ENCODE results near the gene MCMBP. TPM values are rescaled to one million over a fixed set of nuclear protein-coding genes. Genes with fewer than 3 reads are reported as not detected.

MCMBP gene
- polyA plus RNA-seq, 2 of the 4 experiments (the other 2 are of a cell fraction), result 57.3 to 113 TPM

GRCh38 chr10:119872860-119873681 lies 428 bp upstream of the MCMBP start (continued):
- TF ChIP-seq CHD4 (IDR thresholded peaks at IDR 0.05; ENCODE audit: borderline replicate concordance), result no peak
- no peak for TF ChIP-seq ATOH8 (CRISPR knock-in tag; IDR thresholded peaks at IDR 0.05; ENCODE audit: low read depth)
- no peak for TF ChIP-seq FOSL2 (IDR thresholded peaks at IDR 0.05)
- no peak for TF ChIP-seq FOSL2 (CRISPR knock-in tag; IDR thresholded peaks at IDR 0.05)
- no peak for TF ChIP-seq SMC3 (IDR thresholded peaks at IDR 0.05)
- TF ChIP-seq MAFK (IDR thresholded peaks at IDR 0.05; ENCODE audit: partially characterized antibody), result peak; percentile 100
- 0 out of 2 replicates have a peak, but pooled peaks have one; percentile 50 for TF ChIP-seq RFX5 (IDR thresholded peaks at IDR 0.05)
- TF ChIP-seq PHF8 (IDR thresholded peaks at IDR 0.05; ENCODE audit: borderline replicate concordance, low read depth), result no peak
- TF ChIP-seq, protein P1, sequence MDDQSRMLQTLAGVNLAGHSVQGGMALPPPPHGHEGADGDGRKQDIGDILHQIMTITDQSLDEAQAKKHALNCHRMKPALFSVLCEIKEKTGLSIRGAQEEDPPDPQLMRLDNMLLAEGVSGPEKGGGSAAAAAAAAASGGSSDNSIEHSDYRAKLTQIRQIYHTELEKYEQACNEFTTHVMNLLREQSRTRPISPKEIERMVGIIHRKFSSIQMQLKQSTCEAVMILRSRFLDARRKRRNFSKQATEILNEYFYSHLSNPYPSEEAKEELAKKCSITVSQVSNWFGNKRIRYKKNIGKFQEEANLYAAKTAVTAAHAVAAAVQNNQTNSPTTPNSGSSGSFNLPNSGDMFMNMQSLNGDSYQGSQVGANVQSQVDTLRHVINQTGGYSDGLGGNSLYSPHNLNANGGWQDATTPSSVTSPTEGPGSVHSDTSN (IDR thresholded peaks at IDR 0.05), result peak; percentile 30; the same call in 1 of the 2 replicates
- no peak for TF ChIP-seq RCOR1 (IDR thresholded peaks at IDR 0.05; ENCODE audit: low read depth, low read length)
- TF ChIP-seq HDAC2 (IDR thresholded peaks at IDR 0.05), result no peak
- TF ChIP-seq ZNF302 (CRISPR knock-in tag; IDR thresholded peaks at IDR 0.05), result no peak
- TF ChIP-seq, protein P2, sequence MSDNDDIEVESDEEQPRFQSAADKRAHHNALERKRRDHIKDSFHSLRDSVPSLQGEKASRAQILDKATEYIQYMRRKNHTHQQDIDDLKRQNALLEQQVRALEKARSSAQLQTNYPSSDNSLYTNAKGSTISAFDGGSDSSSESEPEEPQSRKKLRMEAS (IDR thresholded peaks at IDR 0.05), result peak; percentile 88
- no peak for TF ChIP-seq BHLHE40 (IDR thresholded peaks at IDR 0.05; ENCODE audit: low read depth, low read length)
- TF ChIP-seq SREBF2 (IDR thresholded peaks at IDR 0.05), result no peak
- no peak for TF ChIP-seq ZC3H11A (IDR thresholded peaks at IDR 0.05)
- TF ChIP-seq GATA3 (IDR thresholded peaks at IDR 0.05; ENCODE audit: borderline replicate concordance), result no peak
- TF ChIP-seq REST (IDR thresholded peaks at IDR 0.05), result no peak
- no peak for TF ChIP-seq NR3C1 (IDR thresholded peaks at IDR 0.05)
- TF ChIP-seq BCL3 (IDR thresholded peaks at IDR 0.05), result peak; percentile 55; the same call in 2 of the 3 replicates
- peak; percentile 53; the same call in 1 of the 2 replicates for TF ChIP-seq MYC (IDR thresholded peaks at IDR 0.05; ENCODE audit: borderline replicate concordance, low read length)
- no peak for TF ChIP-seq CEBPB (IDR thresholded peaks at IDR 0.05)
- TF ChIP-seq POLR2AphosphoS2 (conservative IDR thresholded peaks at IDR 0.05; ENCODE audit: low read length), result no peak
- no peak for TF ChIP-seq JUNB (IDR thresholded peaks at IDR 0.05)
